ENCODE measurements around the gene RBM39. TPM values are rescaled to one million over a fixed set of nuclear protein-coding genes. Genes with fewer than 3 reads are reported as not detected.
A peak's percentile ranks its signal among the peaks of the same experiment; 100 is the strongest.
"Not testable (repeated sequence)": the region's sequence is repeated elsewhere in the genome, so short reads cannot be mapped to it uniquely, and the experiment has no call there.

Gene RBM39
- 134 and 187 TPM in 2 replicates for total RNA-seq

DNA sequence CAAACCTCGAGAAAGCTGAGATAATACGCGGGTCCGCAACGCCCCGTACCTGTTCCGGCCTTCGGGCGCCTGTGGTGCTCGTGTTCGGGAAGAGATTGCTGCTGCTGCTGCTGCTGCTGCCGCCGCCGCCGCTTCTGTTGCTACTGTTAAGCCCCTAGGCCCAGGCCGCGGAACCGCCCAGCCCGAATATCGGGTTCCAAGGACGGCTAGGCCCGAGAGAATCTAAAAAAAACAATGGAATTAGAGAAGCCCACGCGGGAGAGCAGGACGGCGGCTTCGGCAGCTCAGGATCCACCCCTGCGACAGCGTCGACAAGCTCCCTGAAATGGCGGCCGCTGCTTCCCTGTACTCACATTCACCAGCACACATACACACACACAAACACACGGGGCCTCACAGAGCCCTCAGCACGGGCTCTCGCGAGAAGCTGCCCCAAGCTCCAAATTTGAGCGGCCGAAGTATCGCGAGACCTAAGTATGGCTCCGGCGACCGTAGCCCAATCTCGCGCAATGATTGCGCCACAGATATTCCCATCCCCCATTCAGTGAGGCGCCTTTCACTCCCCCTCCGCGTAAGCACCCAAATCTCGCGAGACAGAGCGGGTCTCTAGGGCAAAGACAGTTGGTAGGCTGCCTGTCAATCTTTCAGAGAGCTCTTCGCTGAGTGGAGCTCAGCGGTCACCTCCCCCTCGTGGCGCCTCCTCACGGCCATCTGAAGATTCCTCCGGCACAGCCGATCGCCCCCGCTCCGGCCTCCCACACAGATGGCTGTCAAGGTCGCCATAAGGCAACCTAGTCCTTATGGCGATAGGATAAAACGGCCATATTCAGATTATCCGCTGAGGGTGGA lies at the start of gene RBM39:
RBM39 (minus strand) TSS at position 369 of the 849 bp plus-strand sequence. CDS start 1,386 bp downstream, outside the sequence.
- peak; percentile 99 for DNase-seq (ENCODE audit: extremely low read depth, low read depth, low spot score)

DNA sequence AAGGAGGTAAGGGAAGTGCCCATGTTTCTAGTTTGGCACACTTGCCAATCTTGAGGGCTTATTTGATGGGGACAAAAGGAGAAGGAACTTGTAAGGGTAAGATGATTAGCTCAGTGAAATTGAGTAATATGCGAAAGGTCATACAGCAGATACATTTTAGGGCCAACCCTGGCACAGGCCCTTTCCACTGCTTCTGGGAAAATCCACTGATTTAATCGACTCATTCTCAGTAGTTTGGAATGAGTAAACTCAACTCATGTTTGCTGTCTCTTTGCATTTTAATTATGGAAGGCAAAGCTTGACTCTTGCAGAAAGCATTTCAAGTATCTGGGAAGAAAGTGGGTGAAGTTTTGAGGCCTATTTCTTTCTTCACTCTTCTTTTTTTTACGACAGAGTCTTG lies 49.8 kb upstream of the RBM39 start:
- DNase-seq (ENCODE audit: extremely low read depth, low read depth, low spot score) = no peak

GRCh38 chr20:35791097-35791496 lies 49.0 kb upstream of the RBM39 start:
- no peak for DNase-seq (ENCODE audit: extremely low read depth, low read depth, low spot score)

DNA sequence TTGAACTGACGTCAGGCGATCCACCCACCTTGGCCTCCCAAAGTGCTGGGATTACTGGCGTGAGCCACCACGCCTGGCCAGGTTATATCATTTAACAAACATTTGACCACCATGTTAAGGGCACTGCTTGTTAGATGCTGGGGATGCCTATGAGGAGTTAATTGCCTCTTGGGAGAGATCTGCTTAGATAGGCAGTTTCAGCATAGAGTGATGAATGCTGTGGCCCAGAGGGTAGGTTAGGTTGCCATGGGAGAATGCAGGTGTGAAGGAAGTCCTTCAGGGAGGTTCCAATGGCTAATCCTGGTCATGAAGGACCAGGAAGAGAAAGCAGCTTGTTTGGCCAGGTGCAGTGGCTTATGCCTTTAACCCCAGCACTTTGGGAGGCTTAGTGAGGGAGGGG lies 46.7 kb upstream of the RBM39 start:
- no peak for DNase-seq (ENCODE audit: extremely low read depth, low read depth, low spot score)

GRCh38 chr20:35785541-35785940 lies 43.5 kb upstream of the RBM39 start:
- not testable (repeated sequence) for DNase-seq (ENCODE audit: extremely low read depth, low read depth, low spot score)

DNA sequence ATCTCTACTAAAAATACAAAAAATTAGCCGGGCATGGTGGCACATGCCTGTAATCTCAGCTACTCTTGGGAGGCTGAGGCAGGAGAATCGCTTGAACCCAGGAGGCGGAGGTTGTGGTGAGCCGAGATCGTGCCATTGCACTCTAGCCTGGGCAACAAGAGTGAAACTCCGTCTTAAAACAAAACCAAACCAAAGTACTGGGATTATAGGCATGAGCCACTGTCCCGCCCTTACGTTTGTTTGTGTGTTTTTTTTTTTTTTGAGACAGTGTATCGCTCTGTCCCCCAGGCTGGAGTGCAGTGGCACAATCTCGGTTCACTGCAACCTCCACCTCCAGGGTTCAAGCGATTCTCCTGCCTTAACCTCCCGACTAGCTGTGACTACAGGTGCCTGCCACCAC lies 41.8 kb upstream of the RBM39 start:
- not testable (repeated sequence) for DNase-seq (ENCODE audit: extremely low read depth, low read depth, low spot score)

- no peak for DNase-seq (ENCODE audit: extremely low read depth, low read depth, low spot score)
Observed at GRCh38 chr20:35776513-35777101, 34.5 kb upstream of the RBM39 start.

- DNase-seq (ENCODE audit: extremely low read depth, low read depth, low spot score) = no peak
Observed at GRCh38 chr20:35774391-35774790, 32.3 kb upstream of the RBM39 start.

DNA sequence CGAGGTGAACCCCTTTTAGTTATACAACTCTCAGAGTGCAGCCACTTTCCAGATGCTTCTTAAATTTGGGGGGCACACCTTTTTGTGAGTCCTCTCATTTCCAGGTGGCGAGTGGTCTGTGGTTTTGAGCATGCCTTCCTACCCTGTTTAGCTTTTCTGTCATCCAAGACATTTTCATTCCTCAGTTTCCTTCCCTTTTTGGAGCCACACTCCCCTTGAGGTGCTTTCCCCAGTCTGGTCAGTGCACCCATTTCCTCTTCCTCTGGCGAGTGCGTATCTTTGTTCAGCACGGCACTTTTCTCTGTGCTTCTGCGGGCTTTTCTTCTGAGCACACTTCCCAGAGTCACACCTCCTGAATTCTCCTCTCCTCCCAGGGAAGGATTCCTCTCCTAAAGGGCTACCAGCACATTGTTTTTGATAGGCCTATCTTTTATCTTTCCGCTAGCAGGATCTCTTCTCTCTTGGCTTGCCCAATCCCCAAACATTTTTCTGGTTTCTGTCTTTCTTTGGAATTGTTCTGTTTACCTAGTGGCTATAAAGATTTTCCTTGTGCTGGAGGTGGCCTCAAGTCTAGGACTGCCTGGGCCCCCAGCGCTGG lies 31.2 kb upstream of the RBM39 start:
- no peak for DNase-seq (ENCODE audit: extremely low read depth, low read depth, low spot score)

DNA sequence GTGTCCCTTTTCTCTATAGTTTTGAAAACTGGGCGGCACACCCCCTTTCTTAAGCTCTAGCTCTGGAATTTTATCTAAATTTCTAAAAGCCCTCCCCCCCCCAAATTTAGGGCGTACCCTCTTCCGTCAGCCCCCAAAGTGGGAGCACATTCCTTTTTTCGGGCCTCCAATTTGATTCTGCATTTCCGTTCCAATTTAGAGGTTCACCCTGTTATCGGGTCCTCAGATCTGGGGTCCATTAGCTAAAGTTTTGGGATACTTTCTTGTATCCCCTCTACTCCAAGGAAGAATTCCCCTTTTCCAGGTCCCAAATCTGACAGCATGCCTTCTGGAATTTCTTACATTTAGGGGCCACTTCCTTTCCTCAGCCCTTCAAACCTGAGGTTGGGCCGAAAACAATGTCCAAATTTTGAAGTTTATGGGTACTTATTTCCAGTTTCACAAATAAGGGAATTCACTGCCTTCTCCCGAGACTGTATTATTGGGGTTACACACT lies 30.6 kb upstream of the RBM39 start:
- DNase-seq (ENCODE audit: extremely low read depth, low read depth, low spot score) = no peak

GRCh38 chr20:35771689-35772562 lies 29.9 kb upstream of the RBM39 start, which contains the start of gene PHF20:
TSS of gene PHF20 (plus strand) at chr20:35772015. CDS start at chr20:35801523, 29,508 bp downstream.
- DNase-seq (ENCODE audit: extremely low read depth, low read depth, low spot score) = no peak

DNA sequence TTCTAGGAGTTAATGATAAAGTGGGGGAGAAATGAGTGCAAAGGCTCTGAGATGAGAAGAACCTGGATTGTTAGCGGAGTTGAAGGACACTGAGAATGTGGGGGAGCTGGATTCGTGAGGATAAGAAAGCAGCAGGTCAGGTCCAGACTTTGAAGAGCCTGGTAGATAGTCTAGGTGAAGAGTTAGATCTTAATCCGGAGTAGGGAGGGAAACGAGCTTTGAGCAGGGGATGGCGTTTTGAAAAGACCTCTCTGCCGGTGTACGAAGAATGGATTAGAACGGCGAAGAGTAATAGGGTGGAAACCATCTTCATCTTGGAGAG lies 29.3 kb upstream of the RBM39 start:
- no peak for DNase-seq (ENCODE audit: extremely low read depth, low read depth, low spot score)

DNA sequence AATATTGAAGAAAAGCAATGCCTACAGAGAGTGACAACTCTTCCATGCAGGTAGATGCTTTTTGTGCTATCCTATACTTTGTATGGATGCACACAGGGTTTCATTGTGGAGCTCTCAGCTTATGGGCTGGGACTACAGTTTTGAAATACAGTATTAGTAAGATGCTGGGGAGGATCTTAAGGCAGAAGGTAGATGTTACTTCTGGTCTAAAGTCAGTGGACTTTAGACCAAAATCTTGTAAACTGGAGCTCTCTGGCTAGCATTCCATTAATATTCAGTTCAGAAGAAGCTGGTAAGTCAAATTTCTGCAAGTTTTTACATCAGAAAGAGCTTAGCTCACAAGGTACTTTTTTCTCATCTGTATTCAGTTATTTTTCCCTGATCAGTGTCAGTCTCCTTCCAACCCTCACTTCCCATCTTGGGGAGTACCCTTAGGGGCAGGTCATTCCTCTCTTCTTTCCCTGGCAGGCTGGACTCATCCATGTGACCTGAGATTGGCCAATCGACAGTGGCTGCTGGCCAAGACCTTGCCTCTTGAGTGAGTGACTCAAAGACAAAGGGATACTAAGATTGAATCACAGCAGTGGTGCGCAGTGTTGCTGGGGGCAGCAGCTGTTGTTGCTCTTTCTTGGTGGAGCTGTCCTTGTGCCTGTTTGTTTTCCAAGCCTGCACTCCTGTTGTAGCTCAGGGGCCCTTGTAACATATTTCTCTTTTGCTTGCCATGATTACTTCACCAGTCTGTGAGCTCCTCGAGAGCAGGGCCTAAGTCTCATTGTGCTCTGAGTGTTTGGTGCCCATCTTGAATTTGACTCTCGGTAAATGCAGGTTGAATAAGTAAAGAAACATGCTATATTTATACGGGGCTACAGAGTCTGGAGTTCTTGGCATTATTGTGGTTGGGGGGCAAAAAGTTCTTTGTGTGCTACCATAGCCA lies 26.9 kb upstream of the RBM39 start:
- DNase-seq (ENCODE audit: extremely low read depth, low read depth, low spot score) = peak; percentile 90

DNA sequence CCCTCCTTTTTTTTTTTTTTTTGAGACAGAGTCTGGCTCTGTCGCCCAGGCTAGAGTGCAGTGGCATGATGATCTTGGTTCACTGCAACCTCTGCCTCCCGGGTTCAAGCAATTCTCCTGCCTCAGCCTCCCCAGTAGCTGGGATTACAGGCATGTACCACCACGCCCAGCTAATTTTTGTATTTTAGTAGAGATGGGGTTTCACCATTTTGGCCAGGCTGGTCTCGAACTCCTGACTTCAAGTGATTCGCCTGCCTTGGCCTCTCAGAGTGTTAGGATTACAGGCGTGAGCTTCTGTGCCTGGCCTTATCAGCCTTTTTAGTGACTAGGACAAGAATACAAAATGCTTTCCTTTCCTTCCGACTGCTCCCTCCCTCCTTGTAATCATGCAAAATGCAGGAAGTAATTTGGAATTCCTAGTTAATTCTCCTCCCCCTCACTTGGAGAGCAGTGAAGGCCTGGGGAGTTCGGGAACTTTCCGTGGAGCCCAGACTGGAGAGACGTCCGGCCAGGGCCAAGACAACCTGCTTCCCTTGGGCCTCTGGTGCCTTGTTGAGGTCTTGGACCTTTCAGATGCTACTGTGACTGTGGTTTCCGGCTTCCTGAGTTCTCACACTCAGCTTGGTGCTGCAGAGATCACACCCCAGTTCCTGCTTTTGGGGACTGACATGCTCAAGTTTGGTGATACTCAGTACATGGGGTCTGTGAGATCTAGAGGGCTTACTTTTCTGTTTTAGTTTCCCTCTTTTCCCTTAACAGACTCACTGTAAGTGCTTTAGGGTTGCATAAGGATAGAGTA lies 25.8 kb upstream of the RBM39 start:
- peak; percentile 91 for DNase-seq (ENCODE audit: extremely low read depth, low read depth, low spot score)

DNA sequence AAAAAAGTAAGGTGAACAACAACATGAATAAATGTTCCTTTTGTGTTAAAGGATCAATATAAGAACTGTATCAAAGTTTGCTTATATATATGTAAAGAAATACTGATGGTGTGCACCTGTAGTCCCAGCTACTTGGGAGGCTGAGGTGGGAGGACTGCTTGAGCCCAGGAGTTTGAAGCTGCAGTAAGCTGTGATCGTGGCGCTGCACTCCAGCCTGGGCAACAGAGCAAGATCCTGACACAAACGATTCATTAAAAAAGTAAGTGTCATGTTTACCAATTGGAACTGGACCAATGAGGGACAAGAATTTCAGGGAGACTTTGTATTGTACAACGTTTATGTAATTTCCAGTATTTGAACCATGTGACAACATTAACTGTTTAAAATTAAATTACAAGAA lies 24.8 kb upstream of the RBM39 start:
- no peak for DNase-seq (ENCODE audit: extremely low read depth, low read depth, low spot score)

DNA sequence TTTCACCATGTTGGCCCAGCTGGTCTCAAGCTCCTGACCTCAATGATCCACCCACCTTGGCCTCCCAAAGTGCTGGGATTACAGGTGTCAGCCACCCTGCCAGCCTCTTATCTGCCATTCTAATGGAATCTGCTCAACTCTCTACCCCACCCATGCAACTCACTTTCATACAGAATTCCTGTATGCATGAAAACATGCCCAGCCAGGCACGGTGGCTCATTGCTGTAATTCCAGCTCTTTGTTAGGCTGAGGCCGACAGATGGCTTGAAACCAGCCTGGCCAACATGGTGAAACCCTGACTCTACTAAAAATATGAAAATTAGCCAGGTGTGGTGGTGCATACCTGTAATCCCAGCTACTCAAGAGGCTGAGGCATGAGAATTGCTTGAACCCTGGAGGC lies 22.9 kb upstream of the RBM39 start:
- not testable (repeated sequence) for DNase-seq (ENCODE audit: extremely low read depth, low read depth, low spot score)

DNA sequence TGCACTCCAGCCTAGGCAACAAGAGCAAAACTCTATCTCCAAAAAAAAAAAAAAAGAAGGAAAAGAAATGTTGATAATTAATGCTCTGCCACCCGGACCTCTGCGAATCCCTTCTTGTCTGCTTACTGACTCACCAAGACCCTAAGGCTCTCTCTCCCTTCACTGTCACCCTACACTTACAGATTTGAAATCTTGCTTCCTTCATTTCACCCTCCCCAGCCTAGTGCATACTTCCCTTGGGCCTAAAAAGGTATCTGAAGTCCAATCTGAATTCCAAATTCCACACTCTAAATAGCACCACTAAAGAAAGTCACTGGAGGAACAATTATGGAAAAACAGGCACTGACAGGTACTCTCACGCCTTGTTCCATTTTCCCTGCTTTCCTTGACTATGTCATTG lies 20.4 kb upstream of the RBM39 start:
- DNase-seq (ENCODE audit: extremely low read depth, low read depth, low spot score) = no peak

- DNase-seq (ENCODE audit: extremely low read depth, low read depth, low spot score) = not testable (repeated sequence)
Observed at GRCh38 chr20:35761548-35761947, 19.5 kb upstream of the RBM39 start.
